ENCODE data around the gene RSRC1.
"Not testable (repeated sequence)": the region's sequence is repeated elsewhere in the genome, so short reads cannot be mapped to it uniquely, and the experiment has no call there.

RSRC1 gene

GRCh38 chr3:158333736-158334135 lies 223.8 kb downstream of the RSRC1 start:
- no peak for DNase-seq

DNA sequence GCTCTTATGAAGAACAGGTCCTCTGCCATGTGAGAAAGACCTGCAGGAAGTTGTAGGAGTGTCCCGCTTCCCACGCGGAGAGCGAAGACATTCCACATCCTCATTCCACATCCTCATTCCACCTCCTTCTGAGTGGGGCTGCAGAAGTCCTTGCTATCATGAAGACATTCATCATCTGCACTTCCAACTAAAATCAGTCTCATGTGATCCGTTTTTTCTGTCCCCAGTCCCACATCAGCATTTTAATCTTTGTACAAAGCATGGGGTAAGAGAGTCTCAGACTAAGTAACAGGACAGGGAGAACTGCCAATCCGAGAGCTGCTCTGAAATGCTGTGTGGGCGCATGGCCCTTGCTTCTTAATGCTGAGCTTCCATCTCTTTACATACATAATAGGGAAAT lies 227.2 kb downstream of the RSRC1 start:
- no peak for DNase-seq

- no peak for DNase-seq
These were observed 229.7 kb downstream of the RSRC1 start for GRCh38 chr3:158339638-158340037.

DNA sequence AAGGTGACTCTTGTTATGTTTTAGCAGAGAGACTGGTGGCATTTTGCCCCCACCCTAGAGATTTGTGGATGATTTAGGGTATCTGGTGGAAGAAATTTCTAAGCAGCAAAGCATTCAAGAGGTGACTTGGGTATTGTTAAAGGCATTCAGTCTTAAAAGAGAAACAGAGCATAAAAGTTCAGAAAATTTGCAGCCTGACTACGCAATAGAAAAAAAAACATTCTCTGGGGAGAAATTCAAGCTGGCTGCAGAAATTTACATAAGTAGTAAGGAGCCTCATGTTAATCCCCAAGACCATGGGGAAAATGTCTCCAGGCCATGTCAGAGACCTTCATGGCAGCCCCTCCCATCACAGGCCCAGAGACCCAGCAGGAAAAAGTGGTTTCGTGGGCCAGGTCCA lies 231.1 kb downstream of the RSRC1 start:
- not testable (repeated sequence) for DNase-seq

GRCh38 chr3:158347966-158348365 lies 238.1 kb downstream of the RSRC1 start:
- DNase-seq: no peak

DNA sequence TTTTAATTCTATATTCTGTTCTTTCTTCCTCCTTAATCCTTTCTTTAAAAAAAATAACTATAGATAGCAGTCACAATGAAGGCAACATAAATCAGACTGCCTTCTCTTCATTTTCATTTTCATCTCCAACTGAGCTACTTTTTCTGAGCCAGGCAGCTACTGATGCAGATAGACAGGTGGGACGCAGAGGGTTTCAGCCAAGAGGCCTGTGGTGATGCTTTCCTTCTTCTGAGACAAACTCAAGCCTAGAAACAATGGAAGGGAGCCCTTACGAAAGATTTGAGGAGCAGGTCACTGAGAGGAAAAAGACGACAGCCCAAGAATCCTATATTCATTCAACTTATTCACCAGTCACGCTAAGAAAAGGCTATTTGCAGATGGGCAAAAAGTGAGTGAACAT lies 241.1 kb downstream of the RSRC1 start:
- no peak for DNase-seq

DNA sequence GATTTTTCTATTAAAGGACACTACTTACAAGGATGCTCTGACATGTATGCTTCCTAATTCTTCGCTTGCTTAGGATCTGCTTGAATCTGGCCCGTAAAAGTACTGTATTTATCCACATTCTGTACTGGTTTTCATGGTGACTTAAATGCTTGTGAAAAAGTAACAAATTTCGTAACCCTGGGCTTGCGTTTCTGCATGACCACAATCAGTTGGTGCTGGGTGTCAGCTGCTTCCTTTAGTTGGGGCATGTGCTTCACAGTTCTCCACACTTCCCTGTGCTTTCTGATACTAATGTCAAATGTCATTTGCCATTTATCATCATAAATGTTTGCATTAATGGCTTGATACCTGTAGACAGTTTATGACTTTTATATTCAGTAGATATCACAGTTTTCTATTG lies 242.7 kb downstream of the RSRC1 start:
- DNase-seq: no peak

GRCh38 chr3:158354713-158355112 lies 244.8 kb downstream of the RSRC1 start:
- no peak for DNase-seq

GRCh38 chr3:158355623-158356588 lies 246.0 kb downstream of the RSRC1 start:
- no peak for DNase-seq

- DNase-seq: no peak
These were observed 249.4 kb downstream of the RSRC1 start for GRCh38 chr3:158359339-158359738.

DNA sequence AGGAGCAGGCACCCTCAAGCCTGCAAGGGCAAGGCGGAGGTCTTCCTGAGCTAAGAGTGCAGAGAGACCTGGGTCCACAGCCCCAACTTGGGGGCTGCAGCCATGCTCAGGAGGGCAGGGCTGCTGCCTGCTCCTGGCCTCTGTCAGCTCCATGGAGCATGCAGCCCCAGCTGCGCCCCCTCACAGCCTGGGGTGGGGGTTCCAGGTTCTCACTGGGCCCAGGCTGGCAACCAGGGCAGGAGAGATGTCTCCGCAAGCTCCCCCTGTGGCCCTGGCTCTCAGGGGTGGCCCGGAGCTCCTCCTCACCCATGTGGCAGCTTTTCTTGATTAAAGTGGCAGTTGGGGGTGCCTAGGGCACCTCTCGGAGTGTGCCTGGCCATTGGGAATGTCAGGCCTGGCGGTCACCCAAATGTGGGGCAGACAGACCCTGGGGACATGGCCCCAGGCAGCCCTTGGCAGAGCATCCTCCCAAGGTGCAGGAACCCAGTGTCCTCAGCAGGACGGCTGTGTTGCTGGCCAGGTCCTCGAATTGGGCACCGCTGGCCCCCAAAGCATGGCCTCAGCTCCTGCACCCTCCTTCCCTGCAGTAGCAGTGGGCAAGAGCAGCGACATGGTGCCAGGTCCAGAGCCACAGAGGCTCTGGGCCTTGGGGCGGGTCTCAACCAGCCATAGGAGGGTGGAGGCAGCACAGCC lies 251.0 kb downstream of the RSRC1 start:
- DNase-seq: no peak

GRCh38 chr3:158368271-158368670 lies 258.4 kb downstream of the RSRC1 start:
- peak; percentile 60 for DNase-seq

DNA sequence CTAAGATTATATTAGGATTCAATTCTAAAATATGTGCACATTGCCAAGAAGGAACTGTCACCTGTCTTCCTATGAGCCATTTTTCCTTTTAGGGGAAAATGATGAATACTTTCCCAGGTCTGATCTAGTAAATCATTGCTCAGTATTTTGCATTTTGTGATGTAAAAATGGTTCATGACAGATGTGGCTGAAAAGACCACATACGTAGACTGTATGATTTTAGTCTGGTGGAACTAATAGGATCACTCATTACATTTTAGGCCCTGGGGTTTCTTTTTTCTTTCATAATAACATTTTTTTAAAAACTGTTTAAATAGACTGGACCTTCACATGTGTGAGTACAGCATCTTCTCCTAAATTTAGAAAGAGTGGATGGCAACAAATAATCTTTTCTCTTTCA lies 259.4 kb downstream of the RSRC1 start:
- no peak for DNase-seq

DNA sequence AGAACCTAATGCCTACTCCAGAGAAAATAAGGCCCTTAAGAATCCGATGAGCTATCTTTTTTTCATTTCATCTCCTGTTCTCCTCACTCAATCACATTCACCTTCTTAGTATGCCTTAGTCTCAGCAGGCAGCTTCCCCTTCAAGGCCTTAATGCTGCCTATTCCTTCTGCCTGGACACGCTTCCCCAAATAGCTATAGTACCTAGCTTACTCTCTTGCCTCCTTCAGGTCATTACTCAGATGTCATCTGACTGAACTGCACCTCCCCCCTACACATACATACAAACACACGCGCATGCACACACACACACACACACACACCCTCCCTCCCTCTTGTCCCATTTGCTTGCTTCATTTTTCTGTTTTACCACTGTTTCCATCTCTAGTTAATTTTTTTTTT lies 269.6 kb downstream of the RSRC1 start:
- no peak for DNase-seq

GRCh38 chr3:158381262-158381868 lies 271.5 kb downstream of the RSRC1 start:
- DNase-seq: no peak

DNA sequence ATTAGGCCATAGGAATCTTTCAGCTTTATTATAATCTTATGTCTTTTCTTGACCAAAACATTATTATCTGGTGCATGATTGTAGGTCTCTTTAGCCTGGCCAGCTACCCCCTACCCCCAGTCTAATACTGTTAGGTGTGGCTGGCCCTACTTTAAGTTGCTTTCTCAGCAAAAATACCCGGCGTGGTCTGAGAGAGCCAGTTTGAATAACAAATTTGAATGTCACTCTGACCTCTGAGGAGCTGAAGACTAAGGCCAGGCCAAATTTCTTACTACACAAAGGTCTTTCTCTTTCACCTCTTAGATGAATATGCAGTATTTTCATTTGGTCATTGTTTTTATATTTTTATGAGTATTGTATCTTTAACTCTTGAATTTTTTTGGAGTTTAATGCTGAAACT lies 272.6 kb downstream of the RSRC1 start:
- DNase-seq: no peak

DNA sequence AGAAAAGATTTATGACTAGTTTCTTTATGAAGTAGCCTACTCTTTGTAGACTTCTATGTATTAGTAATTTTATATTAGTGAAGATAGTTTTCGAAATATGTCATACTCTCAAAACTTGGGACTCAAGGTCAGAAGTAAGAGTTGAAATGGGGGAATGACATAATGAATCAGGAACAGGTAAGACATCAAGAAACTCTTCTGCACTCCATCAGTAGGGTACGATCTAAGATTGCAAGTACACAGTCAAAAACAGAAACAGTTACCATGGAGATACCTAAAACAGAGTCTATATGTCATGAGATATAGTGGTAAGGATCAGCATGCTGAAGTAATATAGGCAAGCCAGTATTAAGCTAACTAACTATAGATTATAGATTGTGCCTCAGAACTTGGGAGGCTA lies 274.1 kb downstream of the RSRC1 start:
- no peak for DNase-seq

GRCh38 chr3:158395421-158395820 lies 285.5 kb downstream of the RSRC1 start:
- DNase-seq: no peak

DNA sequence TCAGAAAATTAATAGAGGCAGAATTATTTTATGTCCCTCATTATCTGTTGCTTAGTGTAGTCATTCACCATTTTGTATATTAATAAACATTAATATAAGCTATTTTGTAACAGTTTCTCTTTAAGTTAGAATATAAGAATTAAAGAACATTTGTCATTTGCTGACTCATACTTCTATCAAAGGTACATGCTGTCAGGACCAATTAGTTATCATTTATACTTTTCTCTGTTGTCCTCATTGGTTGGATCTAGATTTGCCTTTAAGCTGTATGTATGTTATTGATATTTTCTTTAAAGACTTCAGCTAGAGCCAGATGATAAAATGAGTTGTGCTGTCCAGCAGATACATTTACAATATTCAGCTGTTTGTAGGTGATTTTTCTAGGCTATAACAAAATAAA lies 292.7 kb downstream of the RSRC1 start:
- no peak for DNase-seq

- peak; percentile 20 for DNase-seq
These were observed 293.1 kb downstream of the RSRC1 start for GRCh38 chr3:158403013-158403412.

DNA sequence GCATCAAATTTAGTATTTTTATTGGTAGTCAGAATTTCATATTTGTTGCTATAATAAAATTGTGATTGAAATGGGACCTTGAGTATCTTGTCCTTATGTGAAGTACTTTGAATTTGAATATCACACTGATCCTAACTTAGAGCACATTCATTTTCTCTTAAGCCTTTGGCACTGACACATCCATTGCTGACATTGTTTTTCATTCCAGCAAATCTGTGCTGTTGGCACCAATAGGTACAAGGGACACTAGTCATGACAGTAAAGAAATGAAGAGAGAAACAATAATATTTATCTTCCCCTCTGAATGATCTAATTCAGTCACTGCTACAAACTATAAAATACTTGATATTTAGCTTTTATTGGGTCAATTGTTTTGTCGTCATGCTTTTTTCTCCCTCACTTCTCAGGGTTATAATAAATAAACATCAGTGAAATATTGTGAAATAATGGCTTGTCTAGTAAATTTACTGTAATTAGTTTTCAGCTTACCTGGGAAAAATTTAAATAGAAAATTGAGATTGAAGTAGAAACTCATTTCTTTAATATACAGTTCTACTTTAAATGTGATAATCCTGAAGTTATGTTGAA lies 294.3 kb downstream of the RSRC1 start:
- DNase-seq: no peak

DNA sequence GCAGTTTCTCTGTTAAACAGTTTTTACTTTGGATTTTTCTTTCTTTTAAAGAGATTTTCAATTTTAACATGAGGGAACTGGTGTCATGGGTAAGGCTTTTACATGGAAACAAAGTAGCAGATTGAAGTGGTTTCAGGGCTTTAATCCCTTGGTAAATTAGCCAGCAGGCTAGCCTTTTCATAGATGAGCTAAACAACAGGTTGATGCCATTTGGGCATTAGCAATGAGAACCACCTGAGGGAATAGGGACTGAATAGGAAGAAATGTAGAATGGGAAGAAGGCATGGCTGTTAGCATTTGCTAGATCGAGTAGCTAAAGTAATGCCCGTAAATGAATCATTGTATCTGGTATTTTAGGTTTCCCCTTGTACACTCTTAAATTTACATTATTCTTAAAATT lies 295.6 kb downstream of the RSRC1 start:
- no peak for DNase-seq

DNA sequence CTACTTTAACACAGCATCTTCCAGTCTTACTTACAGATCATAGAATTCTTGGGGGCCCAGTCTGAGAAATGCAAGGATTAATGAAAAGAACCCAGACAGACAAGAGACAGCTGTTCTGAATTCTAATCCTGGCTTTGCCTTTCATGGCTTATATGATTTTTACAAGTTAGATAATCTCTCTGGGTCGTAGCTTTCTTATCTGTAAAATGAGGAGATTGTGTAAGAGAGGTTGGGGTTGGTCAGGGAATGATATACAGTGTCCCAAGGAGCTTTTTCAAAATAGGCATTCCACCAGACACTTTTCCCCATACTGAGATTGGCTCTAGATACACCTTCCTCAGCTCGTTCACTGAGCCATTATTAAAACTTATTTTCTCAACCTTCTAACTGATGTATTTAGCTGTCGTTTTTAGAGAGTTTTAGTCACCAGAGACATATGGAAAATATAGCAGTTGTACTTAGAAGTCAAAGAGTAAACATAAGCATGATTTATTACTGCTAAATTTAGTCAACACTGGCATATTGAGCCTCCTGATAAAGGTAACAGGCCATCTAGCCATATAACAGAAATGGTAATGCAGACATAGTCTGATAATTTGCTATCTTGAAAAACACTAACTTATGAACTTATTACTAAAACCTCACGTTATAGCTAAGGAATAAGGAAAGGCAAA lies 298.1 kb downstream of the RSRC1 start:
- no peak for DNase-seq

Data from NCI-H774 (cell line).